K562 (cell line): ENCODE data around the gene ELF1. TPM values are rescaled to one million over a fixed set of nuclear protein-coding genes. Genes with fewer than 3 reads are reported as not detected.

Source experiments
- AFF1 ChIP-seq, 2 experiments: fragments of 450-650 bp; IDR thresholded peaks; 2 replicates each; pipeline ENCODE4 v1.6.1; 2018; ENCODE audit warnings: mild to moderate bottlenecking in 2 of 2, low read depth in 1 of 2; ENCODE audit not compliant: partially characterized antibody in 2 of 2
- ARID3A ChIP-seq: IDR thresholded peaks from 2 replicates; pipeline ENCODE4 v1.6.1; 2012; ENCODE audit warnings: low read depth, low read length, improper control_type of control experiment, borderline replicate concordance
- EP400 ChIP-seq: fragments of 450-650 bp; IDR thresholded peaks from 2 replicates; pipeline ENCODE4 v1.6.1; 2017; ENCODE audit warnings: antibody characterized with exemption, mild to moderate bottlenecking, moderate library complexity
- ETV5 ChIP-seq: sonication (generic); formaldehyde crosslinking; IDR thresholded peaks from 2 replicates; pipeline ENCODE4 v1.4.0; 2020; ENCODE audit warnings: low read depth, mild to moderate bottlenecking, missing genetic modification reagents
- FOSL1 ChIP-seq: fragments of 200-800 bp; sonication (Bioruptor generic); conservative IDR thresholded peaks from 2 replicates; pipeline ENCODE4 v1.6.1; 2016; ENCODE audit warnings: missing genetic modification characterization, missing compliant biosample characterization
- GABPA ChIP-seq: fragments of 200-800 bp; sonication (Bioruptor generic); conservative IDR thresholded peaks from 2 replicates; pipeline ENCODE4 v1.6.1; 2016; ENCODE audit warnings: low read depth, missing genetic modification characterization, missing compliant biosample characterization
- KDM1A ChIP-seq, 2 experiments: fragments of 450-650 bp; IDR thresholded peaks; 2 replicates each; pipeline ENCODE4 v1.6.1; 2016; ENCODE audit warnings: mild to moderate bottlenecking in 2 of 2
- MLLT1 ChIP-seq, 2 experiments: fragments of 450-650 bp; IDR thresholded peaks; 2 replicates each; pipeline ENCODE4 v1.6.1; 2016
- RNF2 ChIP-seq: sonication (generic); IDR thresholded peaks from 2 replicates; pipeline ENCODE4 v1.6.1; 2016
- SMARCA4 ChIP-seq: fragments of 450-650 bp; IDR thresholded peaks from 2 replicates; pipeline ENCODE4 v1.6.1; 2016
- SMARCE1 ChIP-seq: fragments of 450-650 bp; IDR thresholded peaks from 2 replicates; pipeline ENCODE4 v1.7.1; 2016; ENCODE audit warnings: mild to moderate bottlenecking
- SOX6 ChIP-seq: fragments of 450-650 bp; IDR thresholded peaks from 2 replicates; pipeline ENCODE4 v1.6.1; 2014; ENCODE audit warnings: mild to moderate bottlenecking
- TBL1XR1 ChIP-seq, 2 experiments: IDR thresholded peaks; 2 replicates each; pipeline ENCODE4 v1.6.1; 2012; ENCODE audit warnings: improper control_type of control experiment in 2 of 2, low read length in 2 of 2, mild to moderate bottlenecking in 1 of 2
- XRCC4 ChIP-seq: IDR thresholded peaks from one replicate; pipeline ENCODE4 v1.6.1; 2011; ENCODE audit not compliant: insufficient read depth, insufficient read length; ENCODE audit errors: extremely low read depth
- ZNF316 ChIP-seq: fragments of 450-650 bp; IDR thresholded peaks from 2 replicates; pipeline ENCODE4 v1.6.1; 2016
- polyA plus RNA-seq, 8 experiments: library from polyadenylated mRNA; depleted of rRNA in 4 of 8; stranded (reverse) in 5 of 8; unstranded in 3 of 8; fragments of >200 nt; fragmentation: Nextera tagmentation in 2 of 8; fragmentation: Illumina TruSeq in 1 of 8; extraction: Ambion mirVana in 2 of 8; extraction: Trizol in 1 of 8; gene quantifications; 2 replicates each; pipeline versions ENCODE4 v1.2.1 to v1.2.3, GENCODE V29; 2011 to 2014; ENCODE audit warnings: inconsistent platforms in 1 of 8, missing spikeins in 1 of 8
- total RNA-seq, 7 experiments: library from RNA; depleted of rRNA in 6 of 7; stranded (reverse); fragments of >200 nt in 6 of 7; fragmentation: Illumina TruSeq in 2 of 7; extraction: Trizol in 2 of 7; gene quantifications; 2 replicates each; pipeline versions ENCODE4 v1.2.1 to v1.2.3, GENCODE V29; 2011 to 2021; ENCODE audit warnings: low replicate concordance in 1 of 7
- TF ChIP-seq, protein P1 (sequence below): sonication (generic); formaldehyde crosslinking; IDR thresholded peaks from 2 replicates; pipeline ENCODE4 v1.8.0; 2023; ENCODE audit warnings: mild to moderate bottlenecking, missing genetic modification reagents

ELF1 gene
- total and polyA plus RNA-seq, 9 of the 15 experiments (the other 6 are each of a cell fraction or from before 2014, with no cell fraction given) = 24.7 to 54.4 (median 33.4) TPM

DNA sequence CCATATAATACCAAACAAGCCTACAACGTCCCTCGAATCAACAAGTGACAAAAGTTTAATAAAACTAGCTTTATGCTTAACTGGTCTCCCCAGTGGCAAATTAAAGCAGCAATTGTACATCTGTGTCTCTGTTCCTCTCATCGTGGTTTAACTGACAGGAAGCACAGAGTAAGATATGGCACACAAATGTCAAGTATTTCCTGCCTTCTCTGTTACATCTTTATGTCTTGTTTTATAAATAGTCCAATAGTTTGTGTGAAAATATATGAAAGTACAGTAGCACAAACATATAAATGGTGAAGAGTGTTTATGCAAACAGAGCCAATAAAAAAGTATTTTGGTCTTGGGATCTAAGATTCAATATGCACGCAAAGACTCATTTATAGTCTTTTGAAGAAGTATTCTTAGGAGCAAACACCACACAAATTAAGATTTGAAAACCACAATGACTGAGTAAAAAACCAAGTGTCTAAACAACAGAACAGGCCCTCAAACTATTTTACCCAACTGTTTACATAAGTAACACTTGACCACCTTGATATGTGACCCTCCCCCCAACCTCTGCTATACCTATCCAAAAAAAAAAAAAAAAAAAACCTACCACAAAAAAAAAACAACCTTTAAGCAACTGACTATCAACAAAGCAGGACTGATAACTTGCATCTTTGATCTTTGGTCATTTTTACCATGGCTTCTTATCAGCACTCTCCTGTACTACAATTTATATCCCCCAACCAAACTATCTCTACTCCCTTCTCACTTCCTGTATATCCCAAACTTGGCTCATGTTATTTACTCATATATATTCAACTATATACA lies 14.0 kb downstream of the ELF1 start (continued):
- peak; percentile 50 to 63 for TF ChIP-seq KDM1A (IDR thresholded peaks at IDR 0.05)
- peak; percentile 50 for TF ChIP-seq ARID3A
- TF ChIP-seq FOSL1 (tag) = peak; percentile 32; the same call in 1 of the 2 replicates
- TF ChIP-seq ZNF316 = peak; percentile 59
- TF ChIP-seq AFF1 (IDR thresholded peaks at IDR 0.05; ENCODE audit: low read depth in 1 of 2, partially characterized antibody in 2 of 2) = peak; percentile 16 to 42
- TF ChIP-seq ETV5 = peak; percentile 50; the same call in 1 of the 2 replicates
- TF ChIP-seq RNF2 = peak; percentile 85
- peak in 1 of 2 experiments; percentile 71; a peak in 1 of 4 replicates for TF ChIP-seq MLLT1 (IDR thresholded peaks at IDR 0.05)
- peak; percentile 50 for TF ChIP-seq GABPA (tag)
- peak; percentile 88 for TF ChIP-seq SMARCA4
- peak; percentile 23; the same call in 1 of the 2 replicates for TF ChIP-seq EP400
- peak; percentile 90 for TF ChIP-seq SMARCE1
- TF ChIP-seq XRCC4 = no peak
- TF ChIP-seq TBL1XR1 (IDR thresholded peaks at IDR 0.05; ENCODE audit: low read length in 2 of 2) = peak in 1 of 2 experiments; percentile 41; a peak in 1 of 4 replicates
- TF ChIP-seq SOX6 = peak; percentile 62; the same call in 1 of the 2 replicates
- TF ChIP-seq, protein P1, sequence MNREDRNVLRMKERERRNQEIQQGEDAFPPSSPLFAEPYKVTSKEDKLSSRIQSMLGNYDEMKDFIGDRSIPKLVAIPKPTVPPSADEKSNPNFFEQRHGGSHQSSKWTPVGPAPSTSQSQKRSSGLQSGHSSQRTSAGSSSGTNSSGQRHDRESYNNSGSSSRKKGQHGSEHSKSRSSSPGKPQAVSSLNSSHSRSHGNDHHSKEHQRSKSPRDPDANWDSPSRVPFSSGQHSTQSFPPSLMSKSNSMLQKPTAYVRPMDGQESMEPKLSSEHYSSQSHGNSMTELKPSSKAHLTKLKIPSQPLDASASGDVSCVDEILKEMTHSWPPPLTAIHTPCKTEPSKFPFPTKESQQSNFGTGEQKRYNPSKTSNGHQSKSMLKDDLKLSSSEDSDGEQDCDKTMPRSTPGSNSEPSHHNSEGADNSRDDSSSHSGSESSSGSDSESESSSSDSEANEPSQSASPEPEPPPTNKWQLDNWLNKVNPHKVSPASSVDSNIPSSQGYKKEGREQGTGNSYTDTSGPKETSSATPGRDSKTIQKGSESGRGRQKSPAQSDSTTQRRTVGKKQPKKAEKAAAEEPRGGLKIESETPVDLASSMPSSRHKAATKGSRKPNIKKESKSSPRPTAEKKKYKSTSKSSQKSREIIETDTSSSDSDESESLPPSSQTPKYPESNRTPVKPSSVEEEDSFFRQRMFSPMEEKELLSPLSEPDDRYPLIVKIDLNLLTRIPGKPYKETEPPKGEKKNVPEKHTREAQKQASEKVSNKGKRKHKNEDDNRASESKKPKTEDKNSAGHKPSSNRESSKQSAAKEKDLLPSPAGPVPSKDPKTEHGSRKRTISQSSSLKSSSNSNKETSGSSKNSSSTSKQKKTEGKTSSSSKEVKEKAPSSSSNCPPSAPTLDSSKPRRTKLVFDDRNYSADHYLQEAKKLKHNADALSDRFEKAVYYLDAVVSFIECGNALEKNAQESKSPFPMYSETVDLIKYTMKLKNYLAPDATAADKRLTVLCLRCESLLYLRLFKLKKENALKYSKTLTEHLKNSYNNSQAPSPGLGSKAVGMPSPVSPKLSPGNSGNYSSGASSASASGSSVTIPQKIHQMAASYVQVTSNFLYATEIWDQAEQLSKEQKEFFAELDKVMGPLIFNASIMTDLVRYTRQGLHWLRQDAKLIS (CRISPR knock-in tag) = 0 out of 2 replicates have a peak, but pooled peaks have one; percentile 36
